ENCODE results near the gene LOXHD1.

- TF ChIP-seq CTCF (IDR thresholded peaks at IDR 0.05 in 4 of 5, conservative IDR thresholded peaks at IDR 0.05 in 1 of 5) (no peak), POLR2A (IDR thresholded peaks at IDR 0.05) (no peak)
Observed at GRCh38 chr18:46470714-46471113, 186.3 kb downstream of the LOXHD1 start.

Measured in gastrocnemius medialis (tissue), 4 donors.